HG02981 (cell line): ENCODE results near the gene CFAP251.

Source experiments
- ATAC-seq: cut with Tn5 transposase; IDR thresholded peaks from one replicate; pipeline ENCODE4 v1.9.1; 2021; ENCODE audit warnings: mild to moderate bottlenecking, moderate library complexity; ENCODE audit not compliant: unreplicated experiment

Gene CFAP251

GRCh38 chr12:121942145-121942718 is 23.8 kb downstream of the CFAP251 start:
- no peak for ATAC-seq

DNA sequence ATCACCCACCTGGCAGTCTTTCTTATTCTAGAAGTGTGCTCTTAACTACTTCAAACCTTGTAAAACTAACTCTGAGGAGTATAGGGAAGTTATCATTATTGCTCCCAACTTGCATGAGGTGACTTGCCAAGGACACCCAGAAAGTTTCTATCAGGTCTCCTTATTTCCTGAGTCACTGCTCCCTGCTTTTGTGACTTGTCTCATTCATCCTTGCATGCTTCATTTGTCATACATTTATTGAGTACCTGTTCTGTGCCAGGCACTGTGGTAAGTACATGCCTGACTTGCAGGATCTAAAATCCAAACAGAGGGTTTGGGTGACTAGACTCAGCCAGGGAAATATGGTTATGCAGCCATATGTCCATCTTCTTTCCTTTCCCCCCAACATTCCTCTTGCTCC is 25.5 kb downstream of the CFAP251 start:
- ATAC-seq: no peak

- no peak for ATAC-seq
Measured at GRCh38 chr12:121946313-121947025, 28.1 kb downstream of the CFAP251 start.

- no peak for ATAC-seq
Measured at GRCh38 chr12:121947981-121948380, 29.6 kb downstream of the CFAP251 start.

DNA sequence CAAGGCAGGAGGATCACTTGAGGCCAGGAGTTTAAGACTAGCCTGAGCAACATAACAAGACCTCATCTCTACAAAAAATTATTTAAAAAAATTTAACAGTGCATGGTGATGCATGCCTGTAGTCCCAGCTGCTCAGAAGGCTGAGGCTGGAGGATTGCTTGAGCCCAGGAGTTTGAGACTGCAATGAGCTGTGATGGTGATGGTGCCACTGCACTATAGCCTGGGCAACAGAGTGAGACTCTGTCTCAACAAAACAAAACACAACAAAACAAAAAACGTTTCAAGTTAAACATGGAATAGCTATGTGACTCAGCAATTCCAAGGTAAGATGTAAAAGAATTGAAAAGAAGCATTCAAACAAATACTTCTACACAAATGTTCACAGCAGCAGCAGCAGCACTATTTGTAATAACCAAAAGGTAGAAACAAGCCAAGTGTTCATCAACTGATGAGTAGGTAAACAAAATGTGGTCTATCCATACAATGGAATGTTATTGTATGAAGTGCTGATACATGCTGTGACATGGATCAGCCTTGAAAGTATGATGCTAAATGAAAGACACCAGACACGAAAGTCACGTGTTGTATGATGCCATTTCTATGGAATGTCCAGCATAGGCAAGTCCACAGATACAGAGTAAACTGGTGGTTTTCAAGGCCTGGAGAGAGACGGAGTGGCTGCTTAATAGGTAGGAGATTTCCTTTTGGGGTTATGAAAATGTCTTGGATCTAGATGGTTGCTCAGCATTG is 31.4 kb downstream of the CFAP251 start:
- ATAC-seq: no peak

DNA sequence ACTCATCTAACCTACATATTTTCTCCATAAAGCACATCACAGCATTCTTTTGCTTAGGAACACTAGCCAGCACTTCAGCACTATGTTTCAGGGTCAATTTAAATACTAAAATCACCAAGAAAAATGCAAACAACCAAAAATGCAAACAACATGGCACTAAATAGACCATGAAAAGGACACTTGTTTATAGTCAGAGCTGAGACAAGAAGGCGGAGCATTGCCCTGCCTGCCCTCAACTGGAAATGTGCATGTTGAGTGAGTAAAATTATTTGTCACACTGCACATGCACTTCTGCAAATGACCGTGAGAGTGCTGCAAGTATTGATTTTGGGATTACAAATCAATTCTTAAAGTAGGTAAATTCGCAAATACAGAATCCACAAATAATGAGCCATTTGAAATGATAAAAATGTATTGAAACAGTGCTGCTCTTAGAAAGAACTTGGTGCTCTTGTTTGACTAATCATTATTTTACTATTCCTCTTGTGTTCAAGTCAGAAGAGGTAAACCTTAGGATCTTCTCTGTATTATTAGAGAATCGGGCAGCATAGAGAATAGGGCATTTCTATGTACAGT is 34.8 kb downstream of the CFAP251 start:
- no peak for ATAC-seq

DNA sequence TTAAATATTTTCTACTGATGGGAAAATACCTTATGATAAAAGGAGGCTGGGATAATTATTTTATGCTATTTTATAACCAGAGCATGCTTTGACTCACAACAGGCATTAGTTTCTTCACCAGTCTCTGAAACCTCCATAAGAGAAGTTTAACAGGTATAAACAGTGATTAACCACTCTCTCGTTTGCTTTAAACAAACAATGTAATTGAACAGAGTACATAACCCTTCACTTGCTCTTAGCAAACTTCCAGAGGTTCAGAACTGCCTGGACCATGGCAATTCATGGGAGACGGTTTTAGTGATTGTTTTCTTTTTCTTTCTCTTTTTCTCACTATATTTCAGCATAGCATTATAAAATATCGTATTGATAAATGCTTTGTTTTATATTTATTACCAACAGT is 35.3 kb downstream of the CFAP251 start:
- ATAC-seq: no peak

- no peak for ATAC-seq
Measured at GRCh38 chr12:121955258-121956237, 37.2 kb downstream of the CFAP251 start.

DNA sequence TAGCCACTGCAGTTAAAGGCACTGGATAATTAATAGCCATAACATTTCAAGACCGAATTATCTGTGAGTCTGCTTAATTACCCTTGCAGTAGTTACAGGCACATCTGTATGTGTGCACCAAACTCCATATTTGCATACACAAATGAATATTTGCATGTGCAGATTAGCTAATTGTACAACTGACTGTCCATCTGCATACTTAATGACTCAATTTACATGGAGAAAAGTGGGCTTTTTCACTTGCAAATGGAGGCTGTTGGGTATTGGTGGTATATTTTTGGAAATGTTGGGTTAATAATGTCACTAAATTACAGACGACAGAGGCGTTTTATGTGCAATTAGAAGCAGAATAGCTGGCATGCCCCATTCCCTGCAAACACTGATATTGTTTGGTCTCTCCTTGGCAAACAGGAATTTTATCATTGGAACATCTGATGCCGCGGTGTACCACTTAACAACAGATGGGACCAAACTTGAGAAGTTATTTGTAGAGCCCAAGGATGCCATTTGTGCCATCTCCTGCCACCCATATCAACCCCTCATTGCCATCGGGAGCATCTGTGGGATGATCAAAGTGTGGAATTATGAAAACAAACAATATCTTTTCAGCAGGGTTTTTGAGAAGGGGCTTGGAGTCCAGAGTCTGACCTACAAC is 39.6 kb downstream of the CFAP251 start:
- ATAC-seq: no peak

DNA sequence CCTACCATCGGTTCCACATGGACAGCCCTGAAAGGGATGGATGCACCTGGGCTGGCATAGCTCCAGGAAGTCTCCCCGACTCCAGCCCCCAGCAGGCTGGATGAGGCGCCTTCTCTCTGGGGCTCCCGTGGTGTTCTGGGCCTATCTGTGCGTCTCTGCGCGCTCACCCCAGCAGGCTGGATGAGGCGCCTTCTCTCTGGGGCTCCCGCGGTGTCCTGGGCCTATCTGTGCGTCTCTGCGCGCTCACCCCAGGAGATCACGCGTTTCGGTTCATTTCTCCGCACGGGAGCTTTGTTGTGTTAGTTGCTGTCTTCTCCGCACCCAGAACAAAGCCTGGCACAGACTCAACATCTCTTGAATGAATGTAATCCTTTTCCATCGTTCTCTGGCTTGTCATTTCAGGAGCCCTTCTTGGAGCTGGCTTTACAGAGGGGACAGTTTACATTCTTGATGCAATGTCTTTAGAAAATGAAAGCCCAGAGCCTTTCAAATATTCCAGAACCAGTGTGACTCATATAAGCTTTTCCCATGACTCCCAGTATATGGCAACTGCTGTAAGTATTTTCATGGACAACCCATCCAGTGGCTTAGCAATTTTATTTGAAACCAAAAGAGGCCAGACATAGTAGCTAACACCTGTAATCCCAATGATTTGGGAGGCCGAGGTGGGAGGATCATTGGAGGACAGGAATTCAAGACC is 40.3 kb downstream of the CFAP251 start:
- ATAC-seq: no peak

DNA sequence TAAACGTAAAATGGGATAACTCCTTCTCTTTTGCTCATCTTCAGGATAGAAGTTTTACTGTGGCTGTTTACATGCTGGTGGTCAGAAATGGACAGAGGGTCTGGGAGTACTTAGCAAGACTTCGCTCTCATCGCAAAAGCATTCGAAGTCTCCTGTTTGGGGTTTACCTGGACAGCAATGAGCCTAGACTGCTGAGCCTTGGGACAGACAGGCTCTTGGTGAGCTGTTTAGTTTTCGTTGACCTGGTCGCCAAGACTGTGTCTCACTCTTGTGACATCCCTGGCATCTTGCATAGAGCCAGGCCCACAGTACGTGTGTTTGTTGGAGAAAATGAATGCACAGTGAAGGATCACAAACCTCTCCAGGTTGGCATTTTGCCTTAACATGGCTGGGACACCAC is 42.1 kb downstream of the CFAP251 start:
- ATAC-seq: no peak

DNA sequence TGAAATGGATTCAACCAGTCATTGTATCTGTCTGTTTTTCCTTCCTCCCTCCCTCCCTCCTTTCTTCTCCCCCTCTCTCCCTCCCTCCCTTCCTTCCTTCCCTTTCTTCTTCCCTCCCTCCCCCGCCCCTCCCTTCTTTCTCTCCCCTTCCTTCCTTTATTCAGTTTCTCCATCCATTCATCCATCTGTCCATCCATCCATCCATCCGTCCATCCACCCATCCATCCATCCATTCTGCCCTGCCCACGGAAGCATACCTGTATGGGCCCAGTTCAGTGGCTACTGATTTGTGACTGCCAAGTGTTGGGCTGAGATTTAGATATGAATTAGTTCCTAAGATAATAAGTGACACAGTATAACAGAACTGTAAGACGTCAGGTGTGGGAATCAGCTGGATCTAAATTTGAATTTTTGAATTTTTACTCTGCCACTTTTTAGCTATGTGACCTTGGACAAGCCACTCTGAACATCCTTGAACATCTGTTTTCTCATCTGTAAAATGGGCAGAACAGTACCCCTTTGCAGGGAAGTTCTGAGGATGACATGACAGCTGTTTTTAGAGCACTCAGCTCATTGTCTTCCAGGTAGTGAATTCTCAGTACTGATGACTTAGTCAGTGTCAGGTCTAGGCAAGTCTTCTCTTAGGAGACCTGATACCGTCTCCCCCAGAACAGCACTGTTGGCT is 42.9 kb downstream of the CFAP251 start:
- no peak for ATAC-seq

DNA sequence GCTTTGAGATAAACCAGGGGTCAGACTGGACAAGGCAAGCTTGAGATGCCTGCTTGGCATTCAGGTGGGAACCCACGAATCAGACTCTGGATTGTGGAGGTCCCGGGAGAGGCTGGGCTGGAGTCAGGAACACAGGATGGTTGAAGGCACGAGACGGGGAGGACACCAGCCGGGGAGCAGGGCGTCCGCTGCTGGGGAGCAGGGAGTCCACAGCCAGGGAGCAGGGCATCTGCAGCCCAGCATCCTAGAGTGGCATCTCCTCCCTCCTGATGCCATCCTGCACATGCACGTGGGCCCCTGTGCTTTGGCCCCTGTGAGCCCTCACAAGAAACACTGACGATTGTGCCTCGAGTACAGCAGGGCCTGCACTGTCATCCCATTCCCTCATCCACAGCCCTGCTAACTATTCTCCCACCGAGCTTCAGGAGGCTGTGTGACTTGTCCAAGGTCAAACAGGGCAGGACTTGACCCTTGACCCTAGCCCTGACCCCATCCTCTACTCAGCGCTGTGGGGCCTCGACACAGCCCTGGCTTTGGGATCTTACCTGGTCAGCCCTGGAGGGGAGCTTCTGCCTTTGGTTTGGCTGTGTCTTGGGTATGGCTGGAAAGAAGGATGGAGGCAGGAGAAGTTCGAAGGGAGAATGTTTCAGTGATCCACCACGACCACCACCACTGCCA is 45.1 kb downstream of the CFAP251 start:
- ATAC-seq: no peak

DNA sequence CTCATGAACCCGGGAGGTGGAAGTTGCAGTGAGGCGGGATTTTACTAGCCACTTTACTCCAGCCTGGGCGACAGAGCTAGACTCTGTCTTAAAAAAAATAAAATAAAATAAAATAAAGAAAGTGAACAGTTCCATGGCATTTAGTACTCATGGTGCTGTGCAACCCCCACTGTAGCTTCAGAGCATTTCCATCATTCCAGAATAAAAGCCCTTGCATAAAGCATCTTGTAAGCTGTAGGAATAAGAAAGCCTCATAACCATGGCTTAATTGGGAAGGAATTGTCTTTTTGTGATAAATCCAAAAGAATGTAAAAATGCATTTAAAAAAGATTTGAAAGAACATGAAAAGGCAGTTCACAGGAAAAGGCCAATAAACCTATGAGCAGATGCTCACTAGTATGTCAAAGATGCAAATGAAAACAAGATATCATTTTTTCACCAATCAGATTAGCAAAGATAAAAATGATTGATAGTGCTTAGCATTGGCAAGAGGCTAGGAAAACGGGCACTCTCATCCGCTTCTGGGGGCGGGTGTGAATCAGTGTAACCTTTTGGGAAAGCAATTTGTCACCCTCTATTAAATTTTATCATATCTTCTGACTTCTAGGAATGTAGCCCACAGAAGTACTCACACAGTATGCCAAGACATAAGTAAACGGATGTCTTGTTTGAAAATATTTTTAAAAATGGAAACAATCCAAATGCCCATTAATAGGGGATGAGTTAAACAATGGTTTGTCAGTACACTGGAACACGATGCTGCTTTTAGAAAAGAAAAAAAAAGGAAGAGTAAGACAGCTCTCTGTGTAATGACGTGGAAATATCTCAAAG is 46.6 kb downstream of the CFAP251 start:
- no peak for ATAC-seq

GRCh38 chr12:121966959-121967358 is 48.6 kb downstream of the CFAP251 start:
- no peak for ATAC-seq

DNA sequence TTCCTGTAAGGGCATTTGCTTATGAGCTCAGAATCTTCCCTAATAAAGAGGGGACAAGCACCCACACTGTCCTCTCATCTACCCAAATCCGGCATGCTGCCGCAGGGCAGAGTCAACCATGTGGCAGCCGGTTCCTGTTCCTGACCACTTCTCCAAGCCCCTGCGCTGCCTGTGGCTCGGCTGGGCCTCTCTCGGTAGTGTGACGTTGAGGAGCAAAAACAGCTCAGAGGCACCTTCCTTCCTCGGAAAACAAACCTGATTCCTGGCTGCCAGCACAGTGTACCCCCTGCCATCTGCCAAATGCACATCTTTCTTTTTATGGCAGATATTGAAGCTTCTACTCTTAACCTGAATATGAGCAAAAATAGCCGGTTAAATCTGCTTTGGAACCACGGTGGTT is 50.5 kb downstream of the CFAP251 start:
- ATAC-seq: no peak

DNA sequence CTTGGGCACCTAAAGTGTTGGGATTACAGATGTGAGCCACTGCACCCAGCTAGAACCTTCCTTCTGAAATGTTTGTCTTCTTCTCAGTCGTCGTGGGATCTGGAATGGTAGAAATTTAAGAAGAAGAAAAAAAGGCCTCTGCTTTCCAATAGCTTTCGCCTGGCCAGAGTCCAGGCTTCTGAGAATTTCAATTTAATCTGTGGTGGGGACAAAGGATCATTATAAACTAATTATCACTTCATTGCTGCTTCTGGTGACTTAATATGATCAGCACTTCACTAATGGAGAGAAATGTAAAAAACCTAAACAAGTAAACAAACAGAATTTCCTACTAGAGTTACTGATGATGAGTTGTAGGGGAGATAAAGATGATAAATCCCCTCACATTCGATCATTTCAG is 51.3 kb downstream of the CFAP251 start:
- ATAC-seq: no peak
